Endothelial cell of umbilical vein (primary cell): ENCODE results near the gene THAP4. TPM values are rescaled to one million over a fixed set of nuclear protein-coding genes. Genes with fewer than 3 reads are reported as not detected.

Source experiments
- BruUV-seq: library from RNA; stranded (reverse); fragments of 400-500 nt; replicated peaks from 2 replicates; lab custom pipeline; 2021; lab: Mats Ljungman, UMichigan
- CTCF ChIA-PET: fragments of 300-600, 350-600 bp; sonication (Branson Sonifier 250); formaldehyde crosslinking; loops from one replicate; lab custom pipeline; 2021; ENCODE audit warnings: antibody characterized with exemption, inconsistent platforms; lab: Charles Lee
- POLR2A ChIA-PET: fragments of 300-600, 350-600 bp; sonication (Branson Sonifier 250); formaldehyde crosslinking; loops from one replicate; lab custom pipeline; 2021; ENCODE audit warnings: antibody characterized with exemption, inconsistent platforms; lab: Charles Lee
- DNase-seq: peaks from one replicate; pipeline ENCODE4 v3.0.0-alpha.2; 2011; ENCODE audit warnings: low read depth, low spot score
- FAIRE-seq: peaks from 2 replicates; lab custom pipeline; 2011; peaks lifted over from hg19 to GRCh38; lab: Jason Lieb, UNC
- H2AFZ ChIP-seq: 2 replicates; pipeline ENCODE4 v1.6.0; 2012; ENCODE audit warnings: low read depth, low read length, control low read depth, inconsistent platforms
- H3K27ac ChIP-seq: 2 replicates; pipeline ENCODE4 v1.5.1; 2011; ENCODE audit warnings: low read depth, mild to moderate bottlenecking, control low read depth, low read length, moderate library complexity; ENCODE audit not compliant: insufficient read depth
- H3K27me3 ChIP-seq, 2 experiments: 2 replicates each; pipeline versions ENCODE4 v1.6.0 to v1.6.1; 2011; ENCODE audit warnings: low read length in 2 of 2, mixed read lengths in 1 of 2; ENCODE audit not compliant: control insufficient read depth in 2 of 2, insufficient read depth in 2 of 2
- H3K36me3 ChIP-seq, 2 experiments: 2 replicates in 1 of 2; 3 replicates in 1 of 2; pipeline ENCODE4 v1.5.1; 2011; ENCODE audit warnings: low read length in 2 of 2, mild to moderate bottlenecking in 1 of 2, moderate library complexity in 1 of 2; ENCODE audit not compliant: control insufficient read depth in 2 of 2, insufficient read depth in 2 of 2; ENCODE audit errors: extremely low read depth in 1 of 2
- H3K4me1 ChIP-seq: 3 replicates; pipeline ENCODE4 v1.5.1; 2011; ENCODE audit warnings: mild to moderate bottlenecking, low read length; ENCODE audit not compliant: control insufficient read depth, insufficient read depth; ENCODE audit errors: extremely low read depth
- H3K4me2 ChIP-seq: 2 replicates; pipeline ENCODE4 v1.6.1; 2011; ENCODE audit warnings: low read length, control low read depth, mixed read lengths; ENCODE audit not compliant: insufficient read depth
- H3K4me3 ChIP-seq, 3 experiments: fragments of 200-600 bp in 1 of 3; sonication (generic), shearing (Covaris generic) in 1 of 3; replicated peaks in 1 of 3; 2 replicates each; pipeline ENCODE4 v1.5.1; 2011 to 2016; ENCODE audit warnings: control low read depth in 3 of 3, low read length in 3 of 3, mild to moderate bottlenecking in 2 of 3, inconsistent platforms in 1 of 3, low read depth in 1 of 3, moderate library complexity in 1 of 3; ENCODE audit not compliant: insufficient read depth in 1 of 3
- H3K79me2 ChIP-seq: 2 replicates; pipeline ENCODE4 v1.6.0; 2012; ENCODE audit warnings: low read length, inconsistent platforms; ENCODE audit not compliant: control insufficient read depth, insufficient read depth
- H3K9ac ChIP-seq: replicated peaks from 2 replicates; pipeline ENCODE3; 2011; ENCODE audit warnings: low read length, control low read depth; ENCODE audit not compliant: insufficient read depth; ENCODE audit errors: extremely low read depth
- H3K9me1 ChIP-seq: replicated peaks from 3 replicates; pipeline ENCODE4 v1.6.0; 2011; ENCODE audit warnings: mild to moderate bottlenecking, low read length; ENCODE audit not compliant: control insufficient read depth, insufficient read depth; ENCODE audit errors: extremely low read depth
- H3K9me3 ChIP-seq: replicated peaks from 2 replicates; pipeline ENCODE4 v1.5.1; 2012; ENCODE audit warnings: low read length, inconsistent platforms; ENCODE audit not compliant: control insufficient read depth, insufficient read depth
- H4K20me1 ChIP-seq: replicated peaks from 2 replicates; pipeline ENCODE3; 2011; ENCODE audit warnings: mild to moderate bottlenecking, low read length; ENCODE audit not compliant: control insufficient read depth, insufficient read depth; ENCODE audit errors: extremely low read depth
- EZH2 ChIP-seq: IDR thresholded peaks from 2 replicates; pipeline ENCODE4 v1.6.1; 2012; ENCODE audit warnings: borderline replicate concordance, low read depth, mild to moderate bottlenecking, moderate library complexity, low read length, inconsistent platforms; ENCODE audit not compliant: severe bottlenecking
- FOS ChIP-seq: IDR thresholded peaks from 2 replicates; pipeline ENCODE4 v1.6.1; 2011; ENCODE audit warnings: mild to moderate bottlenecking, low read length, moderate library complexity, borderline replicate concordance; ENCODE audit not compliant: insufficient read depth
- GATA2 ChIP-seq: IDR thresholded peaks from 2 replicates; pipeline ENCODE4 v1.7.0; 2011; ENCODE audit warnings: low read depth, mild to moderate bottlenecking, moderate library complexity, mixed read lengths, low read length; ENCODE audit not compliant: insufficient read length, insufficient read depth
- JUN ChIP-seq: IDR thresholded peaks from 2 replicates; pipeline ENCODE4 v1.6.1; 2011; ENCODE audit warnings: borderline replicate concordance, low read depth; ENCODE audit not compliant: insufficient read length, insufficient read depth
- MYC ChIP-seq: IDR thresholded peaks from one replicate; pipeline ENCODE4 v1.6.1; 2011; ENCODE audit warnings: mild to moderate bottlenecking, low read depth, low read length
- POLR2A ChIP-seq: IDR thresholded peaks from 2 replicates; pipeline ENCODE4 v1.6.1; 2012; ENCODE audit warnings: low read depth, mild to moderate bottlenecking, control low read depth, low read length
- POLR2AphosphoS5 ChIP-seq: IDR thresholded peaks from 2 replicates; pipeline ENCODE4 v1.6.1; 2012; ENCODE audit warnings: low read depth, mild to moderate bottlenecking, control low read depth, low read length, moderate library complexity; ENCODE audit not compliant: insufficient read depth
- dilution Hi-C: fragments of 300-500 bp; cut with MboI; formaldehyde crosslinking; loops from one replicate; pipeline ENCODE4 v1.15.0; 2019; ENCODE audit warnings: low sequenced_read_pairs; ENCODE audit not compliant: extremely low pct_ligation_motif_present
- intact Hi-C: fragments of 100-400 bp; cut with micrococcal nuclease; formaldehyde crosslinking; loops from one replicate; pipeline ENCODE4 v1.10.0; 2022
- polyA plus RNA-seq, 4 experiments: library from polyadenylated mRNA; depleted of rRNA in 3 of 4; stranded (reverse) in 3 of 4; unstranded in 1 of 4; fragments of >200 nt; gene quantifications; 2 replicates each; pipeline versions ENCODE4 v1.2.1 to v1.2.3, GENCODE V29; 2011 to 2012; ENCODE audit warnings: missing spikeins in 1 of 4
- total RNA-seq: library from RNA; stranded (reverse); gene quantifications from 2 replicates; pipeline ENCODE4 v1.2.3, GENCODE V29; 2021
- TF ChIP-seq, protein P1 (sequence below): IDR thresholded peaks from 2 replicates; pipeline ENCODE4 v1.6.1; 2011; ENCODE audit not compliant: insufficient read depth, insufficient read length
- TF ChIP-seq, protein P2 (sequence below), 2 donors: IDR thresholded peaks; 1 replicate in 1 of 2; 2 replicates in 1 of 2; pipeline ENCODE4 v1.5.1; 2011; ENCODE audit warnings: low read length in 2 of 2, mild to moderate bottlenecking in 2 of 2, moderate library complexity in 2 of 2, control low read depth in 1 of 2, inconsistent platforms in 1 of 2, low read depth in 1 of 2; ENCODE audit not compliant: insufficient read depth in 1 of 2; ENCODE audit errors: extremely low read depth in 1 of 2

THAP4 gene
- total and polyA plus RNA-seq, 2 donors (not counting 3 experiments of a cell fraction or from before 2014, with no cell fraction given) = 45.4 to 47.4 TPM

DNA sequence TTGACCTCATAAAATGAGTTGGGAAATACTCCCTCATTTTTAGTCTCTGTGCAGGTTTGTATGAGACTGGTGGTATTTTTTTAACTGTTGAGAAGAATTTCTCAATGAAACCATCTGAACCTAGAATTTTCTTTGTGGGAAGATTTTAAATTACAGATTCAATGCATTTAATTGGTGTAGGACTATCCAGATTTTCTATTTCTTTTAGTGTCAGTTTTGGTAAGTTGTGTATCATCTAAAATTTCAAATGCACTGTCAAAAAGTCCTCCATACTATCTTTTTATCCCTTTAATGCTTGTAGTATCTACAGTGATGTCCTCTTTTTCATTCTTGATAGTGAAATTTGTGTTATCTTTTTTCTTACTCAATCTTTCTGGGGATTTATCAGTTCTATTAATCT lies 80.2 kb downstream of the THAP4 start:
- Histone ChIP-seq H3K9me1 (no peaks in the 10 kb centered on the region), H4K20me1 (no peaks in the 10 kb centered on the region), H2AFZ (no peak overlapping the region), H3K27me3 (no peaks in the 10 kb centered on the region), H3K4me2 (no peak overlapping the region), H3K4me1 (peaks cover 27% of the 10 kb centered on the region), H3K27ac (no peak overlapping the region), H3K9me3 (no peaks in the 10 kb centered on the region), H3K79me2 (peaks cover 18% of the 10 kb centered on the region), H3K36me3 (no peaks in the 10 kb centered on the region), H3K4me3 (no peak overlapping the region), H3K9ac (no peak overlapping the region)
- BruUV-seq = no TSS peak
- TF ChIP-seq FOS (no peak), GATA2 (no peak), MYC (no peak), POLR2A (no peak), POLR2AphosphoS5 (no peak), EZH2 (no peak), JUN (no peak)
- TF ChIP-seq, protein P1, sequence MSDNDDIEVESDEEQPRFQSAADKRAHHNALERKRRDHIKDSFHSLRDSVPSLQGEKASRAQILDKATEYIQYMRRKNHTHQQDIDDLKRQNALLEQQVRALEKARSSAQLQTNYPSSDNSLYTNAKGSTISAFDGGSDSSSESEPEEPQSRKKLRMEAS = no peak
- TF ChIP-seq, protein P2, sequence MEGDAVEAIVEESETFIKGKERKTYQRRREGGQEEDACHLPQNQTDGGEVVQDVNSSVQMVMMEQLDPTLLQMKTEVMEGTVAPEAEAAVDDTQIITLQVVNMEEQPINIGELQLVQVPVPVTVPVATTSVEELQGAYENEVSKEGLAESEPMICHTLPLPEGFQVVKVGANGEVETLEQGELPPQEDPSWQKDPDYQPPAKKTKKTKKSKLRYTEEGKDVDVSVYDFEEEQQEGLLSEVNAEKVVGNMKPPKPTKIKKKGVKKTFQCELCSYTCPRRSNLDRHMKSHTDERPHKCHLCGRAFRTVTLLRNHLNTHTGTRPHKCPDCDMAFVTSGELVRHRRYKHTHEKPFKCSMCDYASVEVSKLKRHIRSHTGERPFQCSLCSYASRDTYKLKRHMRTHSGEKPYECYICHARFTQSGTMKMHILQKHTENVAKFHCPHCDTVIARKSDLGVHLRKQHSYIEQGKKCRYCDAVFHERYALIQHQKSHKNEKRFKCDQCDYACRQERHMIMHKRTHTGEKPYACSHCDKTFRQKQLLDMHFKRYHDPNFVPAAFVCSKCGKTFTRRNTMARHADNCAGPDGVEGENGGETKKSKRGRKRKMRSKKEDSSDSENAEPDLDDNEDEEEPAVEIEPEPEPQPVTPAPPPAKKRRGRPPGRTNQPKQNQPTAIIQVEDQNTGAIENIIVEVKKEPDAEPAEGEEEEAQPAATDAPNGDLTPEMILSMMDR (IDR thresholded peaks at IDR 0.05; ENCODE audit: extremely low read depth in 1 of 2, insufficient read depth in 1 of 2, low read depth in 1 of 2, low read length in 2 of 2) = no peak
- DNase-seq (no peak), FAIRE-seq (no peak)
- ChIA-PET CTCF (interaction anchor here (0.6 to 1.0 kb wide), 2 partner anchors 10 to 102 kb away, joined by 3 read pairs; no protein-coding TSS in a partner anchor), POLR2A (interaction anchor here (0.7 kb wide), 1 partner anchor 12 kb away, joined by 4 read pairs; no protein-coding TSS in a partner anchor)
- intact Hi-C loops (loop anchor here (5.0 kb wide), 1 partner anchor 199 kb away; the partner anchor contains the start of gene FARP2), dilution Hi-C loops (no loop called here)
